Hepatocyte (in vitro differentiated cells): ENCODE measurements around the gene TNFSF8. TPM values are rescaled to one million over a fixed set of nuclear protein-coding genes. Genes with fewer than 3 reads are reported as not detected.

Source experiments
- DNase-seq: peaks from one replicate; pipeline ENCODE4 v3.0.0-alpha.2; 2016; ENCODE audit warnings: low spot score
- H2AFZ ChIP-seq: fragments of 200-600 bp; sonication (generic); 2 replicates; pipeline ENCODE4 v1.6.0; 2016; ENCODE audit warnings: antibody characterized with exemption, mild to moderate bottlenecking
- H3K27ac ChIP-seq: fragments of 200-600 bp; sonication (generic); 2 replicates; pipeline ENCODE4 v1.5.1; 2016; ENCODE audit warnings: mild to moderate bottlenecking
- H3K27me3 ChIP-seq: fragments of 200-600 bp; sonication (generic); 2 replicates; pipeline ENCODE4 v1.6.1; 2016
- H3K36me3 ChIP-seq: fragments of 200-600 bp; sonication (generic); replicated peaks from 2 replicates; pipeline ENCODE4 v1.5.1; 2016; ENCODE audit warnings: low read depth; ENCODE audit not compliant: insufficient read depth
- H3K4me1 ChIP-seq: fragments of 200-600 bp; sonication (generic); 2 replicates; pipeline ENCODE4 v1.5.1; 2016; ENCODE audit warnings: mild to moderate bottlenecking, moderate library complexity; ENCODE audit not compliant: insufficient read depth
- H3K4me2 ChIP-seq: fragments of 200-600 bp; sonication (generic); 2 replicates; pipeline ENCODE4 v1.6.0; 2016
- H3K4me3 ChIP-seq: fragments of 200-600 bp; sonication (generic); 2 replicates; pipeline ENCODE4 v1.5.1; 2016; ENCODE audit warnings: mild to moderate bottlenecking
- H3K79me2 ChIP-seq: fragments of 200-600 bp; sonication (generic); 2 replicates; pipeline ENCODE4 v1.6.0; 2017; ENCODE audit warnings: mild to moderate bottlenecking
- H3K9me2 ChIP-seq: fragments of 200-600 bp; sonication (generic); replicated peaks from 2 replicates; pipeline ENCODE4 v1.6.0; 2017; ENCODE audit warnings: mild to moderate bottlenecking; ENCODE audit not compliant: insufficient read depth
- H3K9me3 ChIP-seq: fragments of 200-600 bp; sonication (generic); 2 replicates; pipeline ENCODE4 v1.5.1; 2016; ENCODE audit warnings: low read depth, mild to moderate bottlenecking
- H4K20me1 ChIP-seq: fragments of 200-600 bp; sonication (generic); 2 replicates; pipeline ENCODE4 v1.6.0; 2016; ENCODE audit warnings: mild to moderate bottlenecking; ENCODE audit not compliant: insufficient read depth, poor library complexity, severe bottlenecking
- EZH2 ChIP-seq: fragments of 200-600 bp; sonication (generic); IDR thresholded peaks from 2 replicates; pipeline ENCODE4 v1.6.1; 2016; ENCODE audit warnings: antibody characterized with exemption, mild to moderate bottlenecking, borderline replicate concordance
- EZH2phosphoT487 ChIP-seq: fragments of 200-600 bp; sonication (generic); IDR thresholded peaks from one replicate; pipeline ENCODE4 v1.6.1; 2018; ENCODE audit warnings: antibody characterized with exemption, mild to moderate bottlenecking, low read depth, moderate library complexity; ENCODE audit not compliant: unreplicated experiment, severe bottlenecking
- WGBS: methylation state at CpG from one replicate; pipeline ENCODE4 v1.1.6; 2016; ENCODE audit warnings: low lambda C conversion rate; ENCODE audit errors: missing lambda C conversion rate; 5-methylcytosine and 5-hydroxymethylcytosine counted together
- polyA plus RNA-seq: library from polyadenylated mRNA; unstranded; fragments of >200 nt; fragmentation: Nextera tagmentation; extraction: Ambion mirVana; gene quantifications from 2 replicates; pipeline ENCODE4 v1.2.1, GENCODE V29; 2016
- total RNA-seq: library from RNA; depleted of rRNA; stranded (reverse); fragments of >200 nt; gene quantifications from 2 replicates; pipeline ENCODE4 v1.2.3, GENCODE V29; 2014
- TF ChIP-seq, protein P1 (sequence below): fragments of 200-600 bp; sonication (generic); IDR thresholded peaks from 2 replicates; pipeline ENCODE4 v1.5.1; 2016; ENCODE audit warnings: antibody characterized with exemption, mild to moderate bottlenecking; ENCODE audit not compliant: poor library complexity

Gene TNFSF8
- total and polyA plus RNA-seq, 2 experiments from 2014 or later: not detected

- TF ChIP-seq EZH2phosphoT487 (no peak), EZH2 (no peak)
- TF ChIP-seq, protein P1, sequence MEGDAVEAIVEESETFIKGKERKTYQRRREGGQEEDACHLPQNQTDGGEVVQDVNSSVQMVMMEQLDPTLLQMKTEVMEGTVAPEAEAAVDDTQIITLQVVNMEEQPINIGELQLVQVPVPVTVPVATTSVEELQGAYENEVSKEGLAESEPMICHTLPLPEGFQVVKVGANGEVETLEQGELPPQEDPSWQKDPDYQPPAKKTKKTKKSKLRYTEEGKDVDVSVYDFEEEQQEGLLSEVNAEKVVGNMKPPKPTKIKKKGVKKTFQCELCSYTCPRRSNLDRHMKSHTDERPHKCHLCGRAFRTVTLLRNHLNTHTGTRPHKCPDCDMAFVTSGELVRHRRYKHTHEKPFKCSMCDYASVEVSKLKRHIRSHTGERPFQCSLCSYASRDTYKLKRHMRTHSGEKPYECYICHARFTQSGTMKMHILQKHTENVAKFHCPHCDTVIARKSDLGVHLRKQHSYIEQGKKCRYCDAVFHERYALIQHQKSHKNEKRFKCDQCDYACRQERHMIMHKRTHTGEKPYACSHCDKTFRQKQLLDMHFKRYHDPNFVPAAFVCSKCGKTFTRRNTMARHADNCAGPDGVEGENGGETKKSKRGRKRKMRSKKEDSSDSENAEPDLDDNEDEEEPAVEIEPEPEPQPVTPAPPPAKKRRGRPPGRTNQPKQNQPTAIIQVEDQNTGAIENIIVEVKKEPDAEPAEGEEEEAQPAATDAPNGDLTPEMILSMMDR: no peak
- Histone ChIP-seq H2AFZ (no peak overlapping the region), H3K27me3 (peaks cover under 1% of the 10 kb centered on the region), H4K20me1 (no peaks in the 10 kb centered on the region), H3K79me2 (no peaks in the 10 kb centered on the region), H3K4me1 (no peaks in the 10 kb centered on the region), H3K27ac (no peak overlapping the region), H3K36me3 (no peaks in the 10 kb centered on the region), H3K4me2 (no peak overlapping the region), H3K9me2 (no peaks in the 10 kb centered on the region), H3K4me3 (no peak overlapping the region), H3K9me3 (no peaks in the 10 kb centered on the region)
- WGBS: 71% methylated on average over 2 of the region's 2 CpGs
- no peak for DNase-seq
These were observed 20.4 kb upstream of the TNFSF8 start for GRCh38 chr9:114950761-114951160.

DNA sequence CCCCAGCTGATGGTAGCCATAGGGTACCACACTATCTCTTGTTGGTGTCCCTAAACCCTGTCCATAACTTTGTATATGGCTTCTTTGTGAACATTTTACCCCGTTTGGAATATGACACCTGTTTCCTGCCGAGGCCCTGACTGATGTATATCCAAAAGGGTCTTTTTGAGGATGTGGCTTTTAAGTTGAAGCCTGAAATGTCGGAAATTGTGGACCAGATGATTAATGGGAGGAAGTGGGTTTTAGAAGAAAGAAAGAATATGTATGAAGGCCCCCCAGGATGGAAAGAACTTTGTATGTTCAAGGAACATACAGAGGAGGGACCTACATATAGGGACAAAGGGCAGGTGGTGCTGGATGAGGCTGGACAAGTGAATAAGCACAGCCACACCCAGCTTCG is 16.7 kb upstream of the TNFSF8 start:
- no peaks in the 10 kb centered on the region for H3K79me2 ChIP-seq
- H3K4me3 ChIP-seq: no peak overlapping the region
- TF ChIP-seq EZH2phosphoT487: no peak
- TF ChIP-seq EZH2: no peak
- TF ChIP-seq, protein P1: no peak
- H3K9me2 ChIP-seq: no peaks in the 10 kb centered on the region
- H3K27ac ChIP-seq: no peak overlapping the region
- no peaks in the 10 kb centered on the region for H3K27me3 ChIP-seq
- 76% methylated on average over 4 of the region's 4 CpGs for WGBS
- no peak overlapping the region for H2AFZ ChIP-seq
- H3K4me1 ChIP-seq: no peaks in the 10 kb centered on the region
- H3K9me3 ChIP-seq: no peaks in the 10 kb centered on the region
- no peaks in the 10 kb centered on the region for H4K20me1 ChIP-seq
- no peaks in the 10 kb centered on the region for H3K36me3 ChIP-seq
- H3K4me2 ChIP-seq: no peak overlapping the region
- DNase-seq: no peak

GRCh38 chr9:114945616-114946412 is 15.4 kb upstream of the TNFSF8 start:
- Histone ChIP-seq H3K36me3 (no peaks in the 10 kb centered on the region), H3K79me2 (no peaks in the 10 kb centered on the region), H3K9me3 (no peaks in the 10 kb centered on the region), H3K4me2 (no peak overlapping the region), H3K9me2 (no peaks in the 10 kb centered on the region), H4K20me1 (no peaks in the 10 kb centered on the region), H2AFZ (no peak overlapping the region), H3K27me3 (no peaks in the 10 kb centered on the region), H3K27ac (no peak overlapping the region), H3K4me3 (no peak overlapping the region), H3K4me1 (no peaks in the 10 kb centered on the region)
- no peak for TF ChIP-seq EZH2
- TF ChIP-seq, protein P1: no peak
- TF ChIP-seq EZH2phosphoT487: no peak
- DNase-seq: no peak
- 45% methylated on average over 2 of the region's 2 CpGs for WGBS
